ENCODE data around the gene PRDM11.

PRDM11 gene

GRCh38 chr11:45267052-45267451 is 120.6 kb downstream of the PRDM11 start:
- no peak for DNase-seq

- no peak for DNase-seq
These were observed 121.3 kb downstream of the PRDM11 start for GRCh38 chr11:45267652-45268299.

- no peak for DNase-seq
These were observed 123.2 kb downstream of the PRDM11 start for GRCh38 chr11:45269678-45270077.

GRCh38 chr11:45270946-45271716 is 124.7 kb downstream of the PRDM11 start:
- no peak for DNase-seq

- DNase-seq = no peak
These were observed 126.3 kb downstream of the PRDM11 start for GRCh38 chr11:45272701-45273100.

DNA sequence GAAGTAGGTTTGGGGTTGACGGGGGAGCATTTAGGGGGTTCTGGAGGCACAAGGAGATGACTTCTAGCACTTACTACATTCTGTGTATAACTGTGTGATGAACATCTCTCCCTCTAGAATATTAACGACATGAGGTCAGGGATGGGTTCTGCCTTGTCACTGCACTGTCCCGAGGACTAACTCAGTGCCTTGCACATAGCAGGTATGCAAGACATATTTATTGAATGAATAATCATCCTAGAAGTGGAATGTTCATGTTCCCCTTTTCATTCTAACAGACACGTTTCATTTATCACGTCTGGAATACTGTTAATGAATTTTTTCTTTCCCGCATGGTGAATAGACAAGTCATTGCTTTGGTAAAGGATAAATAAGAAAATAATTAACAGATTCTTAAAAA is 127.1 kb downstream of the PRDM11 start:
- DNase-seq = no peak

DNA sequence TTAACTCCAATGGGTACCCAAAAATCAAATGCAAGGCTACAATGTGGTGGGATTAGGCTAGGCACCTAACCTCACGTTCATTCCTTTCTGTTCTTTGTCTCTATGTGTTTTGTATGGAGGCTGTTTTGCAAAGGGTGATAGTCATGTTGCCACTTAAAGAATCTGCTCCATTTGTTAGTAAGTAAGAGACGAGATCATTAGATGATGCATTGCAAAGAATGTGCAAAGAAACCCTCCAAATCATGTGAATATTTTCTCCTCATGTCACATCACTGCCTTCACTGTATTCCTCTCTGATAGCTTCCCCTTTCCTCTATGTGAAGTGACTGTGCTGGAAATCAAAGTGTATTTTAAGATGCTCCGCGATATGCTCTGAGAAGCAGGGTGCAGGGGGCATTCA is 127.8 kb downstream of the PRDM11 start:
- no peak for DNase-seq

- no peak for DNase-seq
These were observed 129.4 kb downstream of the PRDM11 start for GRCh38 chr11:45275828-45276227.

DNA sequence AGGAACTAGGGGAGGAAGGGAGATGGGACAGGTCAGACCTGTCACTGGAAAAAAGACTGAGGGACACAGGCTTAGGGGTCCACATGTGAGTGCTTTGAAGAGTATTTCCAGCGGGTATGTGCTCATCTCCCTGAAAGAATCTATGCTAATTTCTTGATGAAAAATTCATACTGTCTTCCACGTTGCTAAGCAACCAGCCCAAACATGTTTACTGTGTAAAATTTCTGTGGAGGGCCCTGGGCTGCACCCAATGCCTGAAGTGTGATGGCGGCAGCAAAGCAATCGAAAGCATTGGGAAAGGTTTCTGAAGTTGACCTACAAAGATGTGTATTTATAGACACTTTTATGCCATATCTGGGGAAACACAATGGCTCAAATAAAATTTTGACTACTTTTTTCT is 132.3 kb downstream of the PRDM11 start:
- no peak for DNase-seq

DNA sequence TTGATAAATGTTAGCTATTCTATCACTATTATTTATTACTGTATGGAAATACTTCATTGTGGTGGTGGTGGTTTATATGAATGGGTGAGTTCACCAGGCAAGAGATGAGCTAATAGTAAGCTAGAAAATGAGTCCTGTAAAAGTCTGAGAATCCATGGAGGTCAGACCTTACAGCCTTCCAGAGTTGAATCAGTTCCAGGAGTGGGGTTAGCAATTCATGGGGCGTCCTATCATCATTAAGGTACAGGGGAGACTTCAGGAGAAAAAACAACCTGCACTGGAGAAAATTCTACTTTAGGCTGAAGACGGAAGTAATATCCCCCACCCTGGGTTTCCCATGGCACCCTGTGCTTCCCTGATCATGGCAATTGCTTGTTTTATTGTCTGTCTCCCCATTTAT is 133.2 kb downstream of the PRDM11 start:
- no peak for DNase-seq

- DNase-seq = no peak
These were observed 134.0 kb downstream of the PRDM11 start for GRCh38 chr11:45280449-45280848.

GRCh38 chr11:45282081-45282480 is 135.6 kb downstream of the PRDM11 start:
- no peak for DNase-seq
